AG04450 (cell line): ENCODE data around the gene BCAS1. TPM values are rescaled to one million over a fixed set of nuclear protein-coding genes. Genes with fewer than 3 reads are reported as not detected.

ENCODE experiments used
- CTCF ChIA-PET: fragments of 300-600, 350-600 bp; formaldehyde crosslinking; extraction: SDS; loops from one replicate; lab custom pipeline; 2022; ENCODE audit warnings: antibody characterized with exemption, inconsistent platforms; lab: Charles Lee
- POLR2A ChIA-PET: fragments of 350-600 bp; formaldehyde crosslinking; extraction: SDS; loops from one replicate; lab custom pipeline; 2021; ENCODE audit warnings: antibody characterized with exemption, inconsistent platforms; lab: Yijun Ruan, JAX
- DNase-seq: peaks from one replicate; pipeline ENCODE4 v3.0.0-alpha.2; 2011; ENCODE audit warnings: low read depth, low spot score
- H3K27ac ChIP-seq: one replicate; pipeline ENCODE4 v1.5.1; 2012; ENCODE audit warnings: low read depth, low read length, control low read depth
- H3K27me3 ChIP-seq: one replicate; pipeline ENCODE4 v1.6.0; 2012; ENCODE audit warnings: low read length; ENCODE audit not compliant: control insufficient read depth, insufficient read depth
- H3K4me3 ChIP-seq: 2 replicates; pipeline ENCODE4 v1.5.1; 2011; ENCODE audit warnings: mild to moderate bottlenecking, low read depth, low read length, control low read depth
- H3K9me3 ChIP-seq: 2 replicates; pipeline ENCODE4 v1.5.1; 2012; ENCODE audit warnings: low read length; ENCODE audit not compliant: control insufficient read depth, insufficient read depth
- polyA plus RNA-seq: library from polyadenylated mRNA; depleted of rRNA; stranded (reverse); fragments of >200 nt; gene quantifications from 2 replicates; pipeline ENCODE4 v1.2.3, GENCODE V29; 2011
- TF ChIP-seq, protein P1 (sequence below): IDR thresholded peaks from 2 replicates; pipeline ENCODE4 v1.5.1; 2011; ENCODE audit warnings: low read depth, low read length, control low read depth, inconsistent platforms

BCAS1 gene
- polyA plus RNA-seq, 1 experiment, result not detected

GRCh38 chr20:54044156-54044555 is 26.2 kb downstream of the BCAS1 start:
- POLR2A ChIA-PET, result no interaction called here
- Histone ChIP-seq H3K27ac (no peak overlapping the region), H3K9me3 (no peaks in the 10 kb centered on the region), H3K4me3 (no peak overlapping the region), H3K27me3 (no peaks in the 10 kb centered on the region)
- TF ChIP-seq, protein P1, sequence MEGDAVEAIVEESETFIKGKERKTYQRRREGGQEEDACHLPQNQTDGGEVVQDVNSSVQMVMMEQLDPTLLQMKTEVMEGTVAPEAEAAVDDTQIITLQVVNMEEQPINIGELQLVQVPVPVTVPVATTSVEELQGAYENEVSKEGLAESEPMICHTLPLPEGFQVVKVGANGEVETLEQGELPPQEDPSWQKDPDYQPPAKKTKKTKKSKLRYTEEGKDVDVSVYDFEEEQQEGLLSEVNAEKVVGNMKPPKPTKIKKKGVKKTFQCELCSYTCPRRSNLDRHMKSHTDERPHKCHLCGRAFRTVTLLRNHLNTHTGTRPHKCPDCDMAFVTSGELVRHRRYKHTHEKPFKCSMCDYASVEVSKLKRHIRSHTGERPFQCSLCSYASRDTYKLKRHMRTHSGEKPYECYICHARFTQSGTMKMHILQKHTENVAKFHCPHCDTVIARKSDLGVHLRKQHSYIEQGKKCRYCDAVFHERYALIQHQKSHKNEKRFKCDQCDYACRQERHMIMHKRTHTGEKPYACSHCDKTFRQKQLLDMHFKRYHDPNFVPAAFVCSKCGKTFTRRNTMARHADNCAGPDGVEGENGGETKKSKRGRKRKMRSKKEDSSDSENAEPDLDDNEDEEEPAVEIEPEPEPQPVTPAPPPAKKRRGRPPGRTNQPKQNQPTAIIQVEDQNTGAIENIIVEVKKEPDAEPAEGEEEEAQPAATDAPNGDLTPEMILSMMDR, result no peak
- DNase-seq, result no peak
- CTCF ChIA-PET, result no interaction called here

DNA sequence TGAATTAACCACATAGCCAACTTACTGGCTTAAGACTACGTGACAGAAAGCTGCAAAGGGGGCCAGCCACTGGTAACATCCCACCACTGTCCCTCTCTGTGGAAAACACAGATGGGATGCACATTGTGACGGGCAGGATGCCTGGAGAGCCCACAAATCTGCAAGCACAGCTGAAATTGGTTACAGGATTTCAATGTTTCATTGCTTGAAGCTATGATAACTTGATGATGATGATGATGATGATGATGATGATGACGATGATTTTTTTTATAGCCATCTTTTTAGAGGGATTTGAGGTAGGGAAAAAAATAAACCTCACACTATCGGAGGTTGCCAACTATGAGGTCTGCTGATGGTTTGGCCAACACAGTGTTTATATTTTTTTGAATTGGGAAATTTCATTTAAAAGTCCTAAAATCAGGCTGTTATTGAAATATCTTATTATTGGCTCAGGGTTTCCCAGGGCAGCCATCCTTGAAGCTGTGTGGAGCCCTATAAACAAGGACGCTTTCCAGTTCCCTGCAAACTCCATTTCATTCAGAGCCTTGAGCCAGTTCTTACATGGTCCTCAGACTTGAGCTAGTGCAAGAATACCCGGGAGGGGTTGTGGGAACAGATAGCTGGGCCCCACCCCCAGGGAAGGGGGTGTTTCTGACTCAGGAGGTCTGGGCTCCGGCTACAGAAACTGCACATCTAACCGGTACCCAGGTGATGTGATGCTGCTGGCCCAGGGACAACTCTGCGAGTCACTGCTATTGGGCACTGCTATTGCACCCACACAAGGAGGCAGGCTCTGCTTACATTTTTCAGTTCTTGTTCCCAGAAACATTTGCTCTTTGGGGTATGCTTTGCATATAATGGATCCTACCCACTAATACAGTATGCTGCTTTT is 27.1 kb downstream of the BCAS1 start:
- no peaks in the 10 kb centered on the region for H3K27me3 ChIP-seq
- ChIA-PET POLR2A (no interaction called here), CTCF (no interaction called here)
- H3K27ac ChIP-seq, result no peak overlapping the region
- TF ChIP-seq, protein P1, result no peak
- H3K9me3 ChIP-seq, result no peaks in the 10 kb centered on the region
- H3K4me3 ChIP-seq, result no peak overlapping the region
- DNase-seq, result no peak

DNA sequence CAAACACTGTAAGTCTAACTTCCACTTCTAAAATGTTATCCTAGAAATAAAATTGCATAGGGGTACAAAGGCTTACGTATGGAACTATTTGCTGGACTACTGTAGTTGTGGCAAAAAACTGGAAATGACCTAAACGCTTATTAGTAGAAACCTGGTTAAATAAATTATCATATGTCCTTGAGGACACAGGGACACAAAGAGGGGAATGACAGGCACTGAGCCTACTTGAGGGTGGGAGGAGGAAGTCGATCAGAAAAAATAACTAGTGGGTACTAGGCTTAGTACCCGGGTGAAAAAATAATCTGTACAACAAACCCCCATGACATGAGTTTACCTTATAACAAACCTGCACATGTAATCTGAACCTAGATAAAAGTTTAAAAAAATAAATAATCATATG is 28.4 kb downstream of the BCAS1 start:
- CTCF ChIA-PET, result no interaction called here

DNA sequence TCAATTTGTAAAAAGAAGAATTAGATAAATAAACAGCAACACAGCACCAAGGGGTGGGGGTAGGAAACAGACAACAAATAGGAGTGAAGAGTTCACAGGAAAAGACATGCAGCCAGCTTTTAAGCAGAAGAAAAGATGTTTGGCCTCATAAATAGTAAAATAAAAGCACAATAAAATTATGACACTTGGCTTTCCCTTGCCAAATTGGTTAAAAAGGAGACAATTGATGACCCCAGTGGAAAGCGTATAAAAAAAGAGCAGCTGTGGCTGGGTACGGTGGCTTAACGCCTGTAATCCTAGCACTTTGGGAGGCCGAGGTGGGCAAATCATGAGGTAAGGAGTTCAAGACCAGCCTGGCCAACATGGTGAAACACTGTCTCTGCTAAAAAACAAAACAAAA is 29.1 kb downstream of the BCAS1 start:
- TF ChIP-seq, protein P1, result no peak
- H3K9me3 ChIP-seq, result no peaks in the 10 kb centered on the region
- ChIA-PET CTCF (no interaction called here), POLR2A (no interaction called here)
- no peaks in the 10 kb centered on the region for H3K27me3 ChIP-seq
- no peak for DNase-seq
- no peak overlapping the region for H3K4me3 ChIP-seq
- no peak overlapping the region for H3K27ac ChIP-seq

More for the DNA sequence above, 28.4 kb downstream of the BCAS1 start:
- no peak overlapping the region for H3K27ac ChIP-seq
- no peak for DNase-seq
- H3K4me3 ChIP-seq, result no peak overlapping the region
- H3K27me3 ChIP-seq, result no peaks in the 10 kb centered on the region
- no peaks in the 10 kb centered on the region for H3K9me3 ChIP-seq
- POLR2A ChIA-PET, result no interaction called here
- TF ChIP-seq, protein P1, result no peak

DNA sequence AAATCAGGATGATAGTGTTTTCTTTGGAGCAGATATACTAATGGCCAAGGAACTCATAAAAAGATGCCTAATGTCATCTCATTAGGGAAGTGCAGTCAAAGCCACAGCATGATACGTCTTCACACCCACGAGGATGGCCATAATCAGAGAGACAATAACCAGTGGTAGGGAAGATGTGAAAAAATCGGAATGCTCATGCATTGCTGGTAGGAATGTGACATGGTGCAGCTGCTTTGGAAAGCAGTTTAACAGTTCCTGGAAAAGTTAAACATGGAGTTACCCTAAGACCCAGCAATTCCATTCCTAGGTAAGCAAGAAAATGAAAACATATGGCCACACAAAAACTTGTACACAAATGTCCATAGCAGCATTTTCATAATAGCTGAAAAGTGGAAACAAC is 29.9 kb downstream of the BCAS1 start:
- no peak for DNase-seq
- H3K9me3 ChIP-seq, result no peaks in the 10 kb centered on the region
- CTCF ChIA-PET, result no interaction called here
- H3K4me3 ChIP-seq, result no peak overlapping the region
- TF ChIP-seq, protein P1, result no peak
- POLR2A ChIA-PET, result no interaction called here
- H3K27me3 ChIP-seq, result no peaks in the 10 kb centered on the region
- H3K27ac ChIP-seq, result no peak overlapping the region
